Spleen (tissue), 11 donors: Measurements from ENCODE around the gene HK3. TPM values are rescaled to one million over a fixed set of nuclear protein-coding genes. Genes with fewer than 3 reads are reported as not detected.

Experiments
- DNase-seq: peaks from one replicate; pipeline ENCODE4 v3.0.0-alpha.2; 2020
- H3K27ac ChIP-seq, 8 donors: fragments of 200-600 bp; sonication (generic) in 7 of 8; 1 replicate in 4 of 8; 2 replicates in 4 of 8; pipeline versions ENCODE4 v1.5.0 to v1.8.0; 2016 to 2021; ENCODE audit warnings: inconsistent platforms in 4 of 8, mild to moderate bottlenecking in 4 of 8, moderate library complexity in 1 of 8
- H3K27me3 ChIP-seq, 7 donors: fragments of 200-600 bp; sonication (generic) in 6 of 7; replicated peaks in 1 of 7; 1 replicate in 4 of 7; 2 replicates in 3 of 7; pipeline versions ENCODE4 v1.5.0 to v1.8.0; 2016 to 2021; ENCODE audit warnings: inconsistent platforms in 3 of 7, mild to moderate bottlenecking in 1 of 7
- H3K36me3 ChIP-seq, 6 donors: fragments of 200-600 bp; sonication (generic) in 5 of 6; 1 replicate in 4 of 6; 2 replicates in 2 of 6; pipeline versions ENCODE4 v1.5.0 to v1.8.0; 2016 to 2021; ENCODE audit warnings: inconsistent platforms in 2 of 6
- H3K4me1 ChIP-seq, 6 donors: fragments of 200-600 bp; sonication (generic) in 5 of 6; 1 replicate in 3 of 6; 2 replicates in 3 of 6; pipeline versions ENCODE4 v1.5.0 to v1.8.0; 2016 to 2021; ENCODE audit warnings: inconsistent platforms in 3 of 6
- H3K4me3 ChIP-seq, 8 donors: fragments of 200-600 bp; sonication (generic) in 7 of 8; 1 replicate in 4 of 8; 2 replicates in 4 of 8; pipeline versions ENCODE4 v1.5.0 to v1.8.0; 2016 to 2021; ENCODE audit warnings: inconsistent platforms in 4 of 8, mild to moderate bottlenecking in 4 of 8, moderate library complexity in 2 of 8
- H3K9me3 ChIP-seq, 8 donors: fragments of 200-600 bp; sonication (generic) in 7 of 8; 1 replicate in 4 of 8; 2 replicates in 4 of 8; pipeline versions ENCODE4 v1.5.0 to v1.8.0; 2016 to 2021; ENCODE audit warnings: inconsistent platforms in 4 of 8
- POLR2A ChIP-seq, 3 donors: fragments of 450-650 bp; IDR thresholded peaks; one replicate each; pipeline ENCODE4 v1.5.1; 2017; ENCODE audit warnings: antibody characterized with exemption in 3 of 3, mild to moderate bottlenecking in 1 of 3
- POLR2AphosphoS5 ChIP-seq, 3 donors: sonication (generic); formaldehyde crosslinking; IDR thresholded peaks; one replicate each; pipeline ENCODE4 v1.5.1; 2017; ENCODE audit warnings: antibody characterized with exemption in 3 of 3
- WGBS, 5 donors: extraction: QIAGEN DNeasy Blood & Tissue Kit in 3 of 5; methylation state at CpG; one replicate each; pipeline versions ENCODE4 v1.1.5 to v1.1.7; 2013 to 2018; 5-methylcytosine and 5-hydroxymethylcytosine counted together
- intact Hi-C: fragments of 100-400 bp; cut with DNase I; formaldehyde crosslinking; loops from one replicate; pipeline ENCODE4 v1.15.0; 2023; ENCODE audit warnings: low total_unique reads
- polyA plus RNA-seq, 3 donors: library from polyadenylated mRNA; stranded (reverse); fragments of 200-250 nt; gene quantifications; one replicate each; pipeline ENCODE4 v1.2.1, GENCODE V29; 2013
- total RNA-seq, 7 donors: library from RNA; depleted of rRNA in 3 of 7; stranded (reverse); fragments of >200 nt in 3 of 7; fragmentation: NEBNext Ultra II Directional in 4 of 7; extraction: Animal tissue kit (Norgen Biotek cat#: 25700) in 4 of 7; gene quantifications; one replicate each; pipeline versions ENCODE4 v1.1.0 to v1.2.1, GENCODE V29; 2016 to 2021
- TF ChIP-seq, protein P1 (sequence below), 11 experiments: fragments of 200-600 bp in 7 of 11; fragments of 450-650 bp in 4 of 11; sonication (generic) in 4 of 11; IDR thresholded peaks in 8 of 11; conservative IDR thresholded peaks in 3 of 11; 1 replicate in 7 of 11; 2 replicates in 4 of 11; pipeline versions ENCODE4 v1.4.0 to v1.8.0; 2016 to 2021; ENCODE audit warnings: antibody characterized with exemption in 11 of 11, inconsistent platforms in 4 of 11, mild to moderate bottlenecking in 1 of 11
- donor health status: healthy with polysubstance abuse.
- donor health status: DM: no; HTN: no; CAD: no; lungs with moderate emphysema.
- donor health status: DM: no; HTN: no; CAD: no.
- donor health status: Bipolar disorder and iron deficiency.
- donor health status: healthy.
- donor health status: DM: no; HTN: no; CAD: no.
- donor health status: DM: yes; HTN: yes; CAD: no.

HK3 gene
- total and polyA plus RNA-seq, 10 donors = 38.8 to 369 (median 168) TPM

DNA sequence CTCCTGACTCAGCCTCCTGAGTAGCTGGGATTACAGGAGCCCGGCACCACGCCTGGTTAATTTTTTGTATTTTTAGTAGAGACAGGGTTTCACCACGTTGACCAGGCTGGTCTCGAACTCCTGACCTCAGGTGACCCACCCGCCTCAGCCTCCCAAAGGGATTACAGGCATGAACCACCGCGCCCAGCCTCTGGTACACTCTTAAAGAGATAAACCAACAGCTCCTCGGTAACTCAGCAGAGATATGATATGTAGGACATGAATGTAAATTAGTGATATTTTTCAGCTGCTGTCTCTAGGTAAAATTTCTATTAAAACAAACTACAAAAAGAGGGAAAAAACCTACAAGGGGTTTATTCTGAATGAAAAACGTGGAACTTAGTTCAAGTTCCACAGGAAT, 42.8 kb upstream of the HK3 start:
- H3K27ac ChIP-seq = no peak overlapping the region
- H3K4me1 ChIP-seq = no peaks in the 10 kb centered on the region
- TF ChIP-seq POLR2A (IDR thresholded peaks at IDR 0.05) = no peak
- TF ChIP-seq, protein P1, sequence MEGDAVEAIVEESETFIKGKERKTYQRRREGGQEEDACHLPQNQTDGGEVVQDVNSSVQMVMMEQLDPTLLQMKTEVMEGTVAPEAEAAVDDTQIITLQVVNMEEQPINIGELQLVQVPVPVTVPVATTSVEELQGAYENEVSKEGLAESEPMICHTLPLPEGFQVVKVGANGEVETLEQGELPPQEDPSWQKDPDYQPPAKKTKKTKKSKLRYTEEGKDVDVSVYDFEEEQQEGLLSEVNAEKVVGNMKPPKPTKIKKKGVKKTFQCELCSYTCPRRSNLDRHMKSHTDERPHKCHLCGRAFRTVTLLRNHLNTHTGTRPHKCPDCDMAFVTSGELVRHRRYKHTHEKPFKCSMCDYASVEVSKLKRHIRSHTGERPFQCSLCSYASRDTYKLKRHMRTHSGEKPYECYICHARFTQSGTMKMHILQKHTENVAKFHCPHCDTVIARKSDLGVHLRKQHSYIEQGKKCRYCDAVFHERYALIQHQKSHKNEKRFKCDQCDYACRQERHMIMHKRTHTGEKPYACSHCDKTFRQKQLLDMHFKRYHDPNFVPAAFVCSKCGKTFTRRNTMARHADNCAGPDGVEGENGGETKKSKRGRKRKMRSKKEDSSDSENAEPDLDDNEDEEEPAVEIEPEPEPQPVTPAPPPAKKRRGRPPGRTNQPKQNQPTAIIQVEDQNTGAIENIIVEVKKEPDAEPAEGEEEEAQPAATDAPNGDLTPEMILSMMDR (IDR thresholded peaks at IDR 0.05 in 8 of 11, conservative IDR thresholded peaks at IDR 0.05 in 3 of 11) = no peak
- TF ChIP-seq POLR2AphosphoS5 (IDR thresholded peaks at IDR 0.05) = no peak
- intact Hi-C loops = no loop called here
- H3K36me3 ChIP-seq = peaks cover 0 to 99% (median 62%) of the 10 kb centered on the region in 6 donors
- no peaks in the 10 kb centered on the region for H3K27me3 ChIP-seq
- H3K9me3 ChIP-seq = no peaks in the 10 kb centered on the region
- no peak for DNase-seq
- WGBS, 5 donors = 88 to 92% (median 91%) methylated on average over 9 of the region's 9 CpGs
- no peak overlapping the region for H3K4me3 ChIP-seq

DNA sequence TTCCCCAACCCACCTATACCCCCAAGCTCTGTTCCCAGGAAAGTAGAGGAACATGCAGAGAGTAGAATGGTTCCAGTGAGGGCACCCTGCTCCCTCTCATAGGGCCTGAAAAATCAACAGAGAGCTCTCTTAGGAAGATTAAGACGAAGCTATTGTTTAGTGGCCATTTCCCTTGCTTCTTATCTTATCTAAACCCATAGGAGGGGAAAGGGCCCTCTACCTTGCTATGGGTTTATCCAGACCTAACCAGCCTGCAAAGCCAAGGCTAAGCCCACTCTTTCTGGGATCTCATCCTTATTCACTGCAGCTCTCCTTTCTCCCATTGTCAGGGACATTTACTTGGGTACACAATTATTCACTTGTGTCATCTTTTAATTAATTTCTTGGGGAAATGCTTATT, 39.3 kb upstream of the HK3 start:
- H3K4me1 ChIP-seq = peaks cover 0 to 4% (median 0%) of the 10 kb centered on the region in 6 donors
- H3K4me3 ChIP-seq = no peak overlapping the region
- TF ChIP-seq POLR2AphosphoS5 (IDR thresholded peaks at IDR 0.05) (no peak), POLR2A (IDR thresholded peaks at IDR 0.05) (no peak)
- TF ChIP-seq, protein P1 (IDR thresholded peaks at IDR 0.05 in 8 of 11, conservative IDR thresholded peaks at IDR 0.05 in 3 of 11) = no peak
- H3K27me3 ChIP-seq = no peaks in the 10 kb centered on the region
- peaks cover 0 to 97% (median 44%) of the 10 kb centered on the region in 6 donors for H3K36me3 ChIP-seq
- DNase-seq = no peak
- intact Hi-C loops = no loop called here
- 64 to 86% (median 74%) methylated on average over 1 of the region's 1 CpG for WGBS, 5 donors
- H3K27ac ChIP-seq = no peak overlapping the region
- no peaks in the 10 kb centered on the region for H3K9me3 ChIP-seq

DNA sequence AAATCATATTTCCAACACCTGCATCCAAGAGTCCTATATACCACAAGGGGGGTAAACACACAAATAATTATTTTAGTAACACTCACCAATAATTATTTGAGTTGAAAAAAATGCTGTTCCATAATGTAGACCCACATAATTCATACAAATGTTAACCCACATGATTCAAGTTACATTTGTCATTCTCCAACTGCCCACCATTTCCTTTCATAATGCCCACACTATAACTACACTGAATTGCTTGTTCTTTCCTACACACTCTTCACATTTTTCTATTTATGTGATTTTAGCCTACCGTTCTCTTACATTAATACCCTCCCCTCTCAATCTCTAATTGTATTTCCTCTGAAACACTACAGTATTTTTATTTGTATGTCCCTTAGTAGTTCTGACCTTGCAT, 35.9 kb upstream of the HK3 start:
- TF ChIP-seq, protein P1 (IDR thresholded peaks at IDR 0.05 in 8 of 11, conservative IDR thresholded peaks at IDR 0.05 in 3 of 11) = no peak
- no peak for TF ChIP-seq POLR2AphosphoS5 (IDR thresholded peaks at IDR 0.05)
- H3K4me3 ChIP-seq = no peak overlapping the region
- 39 to 94% (median 87%) methylated on average over 1 of the region's 1 CpG for WGBS, 5 donors
- no peaks in the 10 kb centered on the region for H3K27me3 ChIP-seq
- H3K36me3 ChIP-seq = peaks cover 0 to 96% (median 39%) of the 10 kb centered on the region in 6 donors
- intact Hi-C loops = no loop called here
- H3K9me3 ChIP-seq = no peaks in the 10 kb centered on the region
- H3K4me1 ChIP-seq = peaks cover 0 to 10% (median 0%) of the 10 kb centered on the region in 6 donors
- no peak for DNase-seq
- no peak overlapping the region for H3K27ac ChIP-seq

DNA sequence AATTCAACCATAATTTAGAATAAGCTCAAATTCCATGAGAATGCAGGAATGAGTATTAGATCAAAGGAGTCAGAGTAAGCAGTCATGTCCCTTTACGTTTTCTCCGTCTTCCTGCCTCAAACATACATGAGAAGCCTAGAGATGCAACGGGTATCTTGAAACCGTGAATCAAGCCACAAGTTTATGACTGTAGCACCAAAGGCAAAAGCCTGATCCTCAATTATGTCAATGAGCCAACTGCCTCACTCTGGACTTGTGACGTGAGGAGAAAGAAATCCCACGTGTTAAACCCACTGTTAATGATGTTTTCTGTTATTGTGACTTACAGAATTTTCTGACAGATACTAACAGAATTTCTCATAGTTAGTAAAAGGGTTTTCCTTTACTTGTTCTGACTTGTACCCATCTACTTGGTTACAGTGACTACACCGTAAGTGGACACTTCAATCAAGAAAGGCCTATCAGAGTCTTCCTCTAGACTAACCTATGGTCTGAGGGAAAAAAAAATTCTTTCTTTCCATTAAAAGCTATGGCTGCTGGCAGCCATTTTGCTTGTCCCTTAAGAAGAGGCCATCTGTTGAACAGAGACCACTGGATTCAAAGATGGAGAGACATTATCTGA, 35.3 kb upstream of the HK3 start:
- DNase-seq = no peak
- 85 to 91% (median 90%) methylated on average over 7 of the region's 7 CpGs for WGBS, 5 donors
- H3K27ac ChIP-seq = no peak overlapping the region
- no peak overlapping the region for H3K4me3 ChIP-seq
- H3K4me1 ChIP-seq = peaks cover 0 to 16% (median 0%) of the 10 kb centered on the region in 6 donors
- intact Hi-C loops = no loop called here
- no peaks in the 10 kb centered on the region for H3K27me3 ChIP-seq
- TF ChIP-seq POLR2AphosphoS5 (IDR thresholded peaks at IDR 0.05) = no peak
- TF ChIP-seq, protein P1 (IDR thresholded peaks at IDR 0.05 in 8 of 11, conservative IDR thresholded peaks at IDR 0.05 in 3 of 11) = no peak
- no peak for TF ChIP-seq POLR2A (IDR thresholded peaks at IDR 0.05)
- peaks cover 0 to 94% (median 36%) of the 10 kb centered on the region in 6 donors for H3K36me3 ChIP-seq
- no peaks in the 10 kb centered on the region for H3K9me3 ChIP-seq
